Activated CD8-positive, alpha-beta T cell treated with anti-CD3 and anti-CD28 coated beads for 36 hours (primary cell): ENCODE data around the gene PLCG1. TPM values are rescaled to one million over a fixed set of nuclear protein-coding genes. Genes with fewer than 3 reads are reported as not detected.
A peak's percentile ranks its signal among the peaks of the same experiment; 100 is the strongest.

Experiments
- ATAC-seq: fragments of 200-7000 bp; cut with Tn5 transposase; one replicate; pipeline ENCODE4 v1.10.0; 2021; ENCODE audit warnings: mild to moderate bottlenecking, moderate library complexity
- CTCF ChIA-PET: fragments of 350-600 bp; sonication (Branson Sonifier 250); formaldehyde crosslinking; loops from one replicate; lab custom pipeline; 2021; ENCODE audit warnings: antibody characterized with exemption; lab: Charles Lee
- POLR2A ChIA-PET: fragments of 350-600 bp; sonication (Branson Sonifier 250); formaldehyde crosslinking; loops from one replicate; lab custom pipeline; 2021; ENCODE audit warnings: antibody characterized with exemption; lab: Charles Lee
- DNase-seq: peaks from one replicate; pipeline ENCODE4 v3.0.0-alpha.2; 2020
- H3K27ac Mint-ChIP-seq: one replicate; pipeline ENCODE4 v1.8.0; 2021; ENCODE audit warnings: mild to moderate bottlenecking, mixed read lengths
- H3K27me3 Mint-ChIP-seq: one replicate; pipeline ENCODE4 v1.8.0; 2021; ENCODE audit warnings: mixed read lengths
- H3K36me3 Mint-ChIP-seq: one replicate; pipeline ENCODE4 v1.8.0; 2021; ENCODE audit warnings: low read depth, mixed read lengths
- H3K4me1 Mint-ChIP-seq: one replicate; pipeline ENCODE4 v1.8.0; 2021; ENCODE audit warnings: low read depth, mixed read lengths
- H3K4me3 Mint-ChIP-seq: one replicate; pipeline ENCODE4 v1.8.0; 2021; ENCODE audit warnings: mild to moderate bottlenecking, moderate library complexity, mixed read lengths
- H3K9me3 Mint-ChIP-seq: one replicate; pipeline ENCODE4 v1.8.0; 2021; ENCODE audit warnings: mixed read lengths
- intact Hi-C: fragments of 100-400 bp; cut with micrococcal nuclease; formaldehyde crosslinking; loops from one replicate; pipeline ENCODE4 v1.10.0; 2022
- total RNA-seq, 2 experiments: library from RNA; stranded (reverse); gene quantifications; one replicate each; pipeline ENCODE4 v1.2.3, GENCODE V29; 2021
- TF ChIP-seq, protein P1 (sequence below): fragments of 200-600 bp; IDR thresholded peaks from one replicate; pipeline ENCODE4 v1.8.0; 2022; ENCODE audit warnings: antibody characterized with exemption, mild to moderate bottlenecking

Gene PLCG1
- total RNA-seq, 2 experiments from 2014 or later: 259 to 260 TPM

DNA sequence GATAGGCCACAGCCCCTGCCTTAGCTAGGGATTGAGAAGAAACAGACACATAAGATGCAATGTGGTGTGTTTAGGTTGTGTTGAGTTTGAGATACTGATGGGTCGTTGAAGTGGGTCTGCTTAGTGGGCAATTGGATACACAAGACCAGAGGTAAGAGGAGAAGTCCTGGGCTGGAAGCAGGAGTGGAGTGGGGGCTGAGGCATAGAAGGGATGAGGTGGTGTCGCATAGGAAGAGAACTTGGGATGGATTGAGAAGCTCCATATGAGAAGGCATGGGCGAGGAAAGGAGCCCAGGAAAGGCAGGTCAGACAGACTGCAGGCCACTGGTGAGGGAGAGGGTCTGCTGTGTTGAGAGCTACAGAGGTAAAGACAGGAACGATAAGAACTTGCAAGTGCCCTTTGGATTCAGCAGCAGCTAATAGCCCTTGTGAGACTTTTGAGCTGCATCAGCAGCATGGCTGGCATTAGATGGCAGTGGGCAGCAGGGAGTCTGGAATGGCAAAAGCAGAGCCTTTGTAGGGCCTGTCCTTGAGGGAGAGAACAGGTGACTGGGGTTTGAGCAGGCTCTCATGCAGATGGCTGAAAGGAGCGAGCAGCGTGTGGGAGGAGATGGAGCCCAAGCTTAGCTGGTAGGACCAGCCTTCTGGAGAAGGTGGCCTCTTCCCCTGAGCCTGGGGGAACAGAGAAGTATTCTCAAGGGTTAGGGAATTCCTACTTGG, 33.2 kb downstream of the PLCG1 start:
- no peak for ATAC-seq
- H3K9me3 Mint-ChIP-seq: no peaks in the 10 kb centered on the region
- H3K27ac Mint-ChIP-seq: peak overlapping the region; percentile 59
- intact Hi-C loops: loop anchor here (10.0 kb wide), 1 partner anchor 54 kb away; no protein-coding TSS in a partner anchor
- ChIA-PET CTCF (interaction anchor here (1.2 to 2.2 kb wide), 2 partner anchors 36 to 169 kb away, joined by 3 to 10 read pairs; no protein-coding TSS in a partner anchor), POLR2A (interaction anchor here (1.1 to 3.7 kb wide), 2 partner anchors 13 to 14 kb away, joined by 4 to 40 read pairs; no protein-coding TSS in a partner anchor)
- TF ChIP-seq, protein P1, sequence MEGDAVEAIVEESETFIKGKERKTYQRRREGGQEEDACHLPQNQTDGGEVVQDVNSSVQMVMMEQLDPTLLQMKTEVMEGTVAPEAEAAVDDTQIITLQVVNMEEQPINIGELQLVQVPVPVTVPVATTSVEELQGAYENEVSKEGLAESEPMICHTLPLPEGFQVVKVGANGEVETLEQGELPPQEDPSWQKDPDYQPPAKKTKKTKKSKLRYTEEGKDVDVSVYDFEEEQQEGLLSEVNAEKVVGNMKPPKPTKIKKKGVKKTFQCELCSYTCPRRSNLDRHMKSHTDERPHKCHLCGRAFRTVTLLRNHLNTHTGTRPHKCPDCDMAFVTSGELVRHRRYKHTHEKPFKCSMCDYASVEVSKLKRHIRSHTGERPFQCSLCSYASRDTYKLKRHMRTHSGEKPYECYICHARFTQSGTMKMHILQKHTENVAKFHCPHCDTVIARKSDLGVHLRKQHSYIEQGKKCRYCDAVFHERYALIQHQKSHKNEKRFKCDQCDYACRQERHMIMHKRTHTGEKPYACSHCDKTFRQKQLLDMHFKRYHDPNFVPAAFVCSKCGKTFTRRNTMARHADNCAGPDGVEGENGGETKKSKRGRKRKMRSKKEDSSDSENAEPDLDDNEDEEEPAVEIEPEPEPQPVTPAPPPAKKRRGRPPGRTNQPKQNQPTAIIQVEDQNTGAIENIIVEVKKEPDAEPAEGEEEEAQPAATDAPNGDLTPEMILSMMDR: no peak
- DNase-seq: no peak
- H3K4me1 Mint-ChIP-seq: peaks cover 48% of the 10 kb centered on the region
- no peak overlapping the region for H3K4me3 Mint-ChIP-seq
- H3K36me3 Mint-ChIP-seq: peaks cover 67% of the 10 kb centered on the region
- H3K27me3 Mint-ChIP-seq: no peaks in the 10 kb centered on the region

DNA sequence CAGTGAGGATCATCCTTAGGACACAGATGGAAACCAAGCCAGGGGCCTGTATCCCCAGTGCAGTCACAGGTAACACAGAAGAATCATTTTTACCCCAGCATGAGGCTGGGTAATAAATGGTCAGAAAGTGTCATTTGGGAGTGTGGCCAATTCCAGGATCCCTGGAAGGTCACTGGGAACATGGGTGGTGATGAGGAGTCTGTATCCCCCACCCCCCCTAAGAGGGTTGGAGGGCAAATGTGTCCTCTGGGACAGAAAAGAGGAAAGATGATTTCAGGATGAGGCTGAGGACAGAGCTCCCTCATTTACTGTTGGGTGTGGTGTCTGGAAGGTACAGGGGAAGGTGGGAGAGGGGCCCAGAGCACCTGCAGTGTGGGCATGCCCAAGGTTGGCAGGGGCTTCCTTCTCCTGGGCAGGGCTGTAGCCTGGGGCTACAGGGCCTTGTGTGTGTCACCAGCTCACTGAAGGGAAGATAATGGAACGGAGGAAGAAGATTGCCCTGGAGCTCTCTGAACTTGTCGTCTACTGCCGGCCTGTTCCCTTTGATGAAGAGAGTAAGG, 34.5 kb downstream of the PLCG1 start:
- H3K9me3 Mint-ChIP-seq: no peaks in the 10 kb centered on the region
- CTCF ChIA-PET: interaction anchor here (0.9 to 5.4 kb wide), 11 partner anchors 10 to 169 kb away, joined by 3 to 36 read pairs (median 17); partner anchors contain the start of gene LPIN3
- no peak for DNase-seq
- POLR2A ChIA-PET: interaction anchor here (1.0 to 1.4 kb wide), 2 partner anchors 8 to 37 kb away, joined by 3 to 4 read pairs; no protein-coding TSS in a partner anchor
- H3K27me3 Mint-ChIP-seq: no peaks in the 10 kb centered on the region
- H3K27ac Mint-ChIP-seq: peak overlapping the region; percentile 75
- TF ChIP-seq, protein P1: no peak
- no peak for ATAC-seq
- H3K4me1 Mint-ChIP-seq: peaks cover 37% of the 10 kb centered on the region
- peaks cover 58% of the 10 kb centered on the region for H3K36me3 Mint-ChIP-seq
- no peak overlapping the region for H3K4me3 Mint-ChIP-seq
- intact Hi-C loops: loop anchor here (10.0 kb wide), 1 partner anchor 53 kb away; no protein-coding TSS in a partner anchor

DNA sequence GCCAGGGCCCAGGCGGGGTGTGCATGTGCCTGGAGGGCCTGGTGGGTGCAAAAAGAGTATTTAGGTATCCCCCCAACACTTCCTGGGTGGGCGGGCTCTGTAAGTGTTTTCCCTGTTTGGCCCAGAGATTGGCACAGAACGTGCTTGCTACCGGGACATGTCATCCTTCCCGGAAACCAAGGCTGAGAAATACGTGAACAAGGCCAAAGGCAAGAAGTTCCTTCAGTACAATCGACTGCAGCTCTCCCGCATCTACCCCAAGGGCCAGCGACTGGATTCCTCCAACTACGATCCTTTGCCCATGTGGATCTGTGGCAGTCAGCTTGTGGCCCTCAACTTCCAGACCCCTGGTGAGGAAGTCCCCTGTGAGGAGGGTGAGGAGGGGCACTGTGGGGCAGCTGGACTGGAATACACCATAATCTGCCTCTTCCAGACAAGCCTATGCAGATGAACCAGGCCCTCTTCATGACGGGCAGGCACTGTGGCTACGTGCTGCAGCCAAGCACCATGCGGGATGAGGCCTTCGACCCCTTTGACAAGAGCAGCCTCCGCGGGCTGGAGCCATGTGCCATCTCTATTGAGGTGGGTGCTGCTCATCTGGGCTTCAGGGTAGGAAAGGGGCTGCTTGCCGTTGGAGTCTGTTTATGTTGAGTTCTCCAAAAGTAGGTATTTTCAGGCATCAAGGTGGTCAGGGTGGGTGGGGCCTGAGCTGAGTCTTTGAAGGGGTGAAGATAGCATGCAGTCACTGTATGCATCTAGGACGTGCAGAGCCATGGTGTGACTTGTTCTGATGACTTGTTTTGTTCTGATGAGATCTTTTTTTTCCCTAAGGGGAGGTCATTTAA, 35.2 kb downstream of the PLCG1 start:
- Mint-ChIP-seq H3K9me3 (no peaks in the 10 kb centered on the region), H3K4me1 (peaks cover 30% of the 10 kb centered on the region), H3K27ac (peak overlapping the region; percentile 75), H3K36me3 (peaks cover 51% of the 10 kb centered on the region), H3K4me3 (no peak overlapping the region), H3K27me3 (no peaks in the 10 kb centered on the region)
- intact Hi-C loops: loop anchor here (10.0 kb wide), 1 partner anchor 52 kb away; no protein-coding TSS in a partner anchor
- TF ChIP-seq, protein P1: no peak
- DNase-seq (no peak), ATAC-seq (peak; percentile 28)
- ChIA-PET POLR2A (interaction anchor here (0.7 to 1.4 kb wide), 5 partner anchors 9 to 38 kb away, joined by 3 to 4 read pairs (median 3); no protein-coding TSS in a partner anchor), CTCF (interaction anchor here (0.6 to 5.4 kb wide), 30 partner anchors 8 to 182 kb away, joined by 3 to 36 read pairs (median 6); partner anchors contain the start of gene LPIN3)

DNA sequence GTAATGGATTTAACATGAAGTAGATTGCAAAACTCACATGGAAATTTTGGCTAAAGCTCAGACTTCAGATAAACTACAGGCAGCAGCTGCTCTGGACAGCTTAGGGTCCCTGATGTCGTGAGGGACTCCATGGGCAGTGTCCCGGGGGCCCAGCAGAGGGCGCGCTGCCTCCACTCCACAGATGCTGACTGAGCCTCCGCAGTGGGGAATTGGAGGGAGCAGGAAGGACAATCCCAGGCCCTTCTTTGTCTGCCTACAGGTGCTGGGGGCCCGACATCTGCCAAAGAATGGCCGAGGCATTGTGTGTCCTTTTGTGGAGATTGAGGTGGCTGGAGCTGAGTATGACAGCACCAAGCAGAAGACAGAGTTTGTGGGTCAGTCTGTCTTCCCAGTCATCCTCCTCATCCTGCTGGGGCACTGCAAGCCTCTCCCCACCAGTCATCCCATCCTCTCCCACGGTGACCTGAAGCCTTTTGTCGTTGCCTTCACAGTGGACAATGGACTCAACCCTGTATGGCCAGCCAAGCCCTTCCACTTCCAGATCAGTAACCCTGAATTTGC, 35.9 kb downstream of the PLCG1 start:
- peaks cover 54% of the 10 kb centered on the region for H3K36me3 Mint-ChIP-seq
- peaks cover 25% of the 10 kb centered on the region for H3K4me1 Mint-ChIP-seq
- ChIA-PET CTCF (interaction anchor here (0.6 to 5.4 kb wide), 29 partner anchors 9 to 183 kb away, joined by 3 to 36 read pairs (median 6); partner anchors contain the start of gene LPIN3), POLR2A (interaction anchor here (0.7 to 1.4 kb wide), 4 partner anchors 10 to 26 kb away, joined by 3 read pairs; no protein-coding TSS in a partner anchor)
- ATAC-seq (peak; percentile 74), DNase-seq (peak; percentile 75)
- no peaks in the 10 kb centered on the region for H3K9me3 Mint-ChIP-seq
- intact Hi-C loops: loop anchor here (10.0 kb wide), 1 partner anchor 52 kb away; no protein-coding TSS in a partner anchor
- H3K27me3 Mint-ChIP-seq: no peaks in the 10 kb centered on the region
- H3K4me3 Mint-ChIP-seq: no peak overlapping the region
- TF ChIP-seq, protein P1: peak; percentile 83
- H3K27ac Mint-ChIP-seq: peak overlapping the region; percentile 56
